ENCODE results near the gene MYL12B.

The MYL12B gene

DNA sequence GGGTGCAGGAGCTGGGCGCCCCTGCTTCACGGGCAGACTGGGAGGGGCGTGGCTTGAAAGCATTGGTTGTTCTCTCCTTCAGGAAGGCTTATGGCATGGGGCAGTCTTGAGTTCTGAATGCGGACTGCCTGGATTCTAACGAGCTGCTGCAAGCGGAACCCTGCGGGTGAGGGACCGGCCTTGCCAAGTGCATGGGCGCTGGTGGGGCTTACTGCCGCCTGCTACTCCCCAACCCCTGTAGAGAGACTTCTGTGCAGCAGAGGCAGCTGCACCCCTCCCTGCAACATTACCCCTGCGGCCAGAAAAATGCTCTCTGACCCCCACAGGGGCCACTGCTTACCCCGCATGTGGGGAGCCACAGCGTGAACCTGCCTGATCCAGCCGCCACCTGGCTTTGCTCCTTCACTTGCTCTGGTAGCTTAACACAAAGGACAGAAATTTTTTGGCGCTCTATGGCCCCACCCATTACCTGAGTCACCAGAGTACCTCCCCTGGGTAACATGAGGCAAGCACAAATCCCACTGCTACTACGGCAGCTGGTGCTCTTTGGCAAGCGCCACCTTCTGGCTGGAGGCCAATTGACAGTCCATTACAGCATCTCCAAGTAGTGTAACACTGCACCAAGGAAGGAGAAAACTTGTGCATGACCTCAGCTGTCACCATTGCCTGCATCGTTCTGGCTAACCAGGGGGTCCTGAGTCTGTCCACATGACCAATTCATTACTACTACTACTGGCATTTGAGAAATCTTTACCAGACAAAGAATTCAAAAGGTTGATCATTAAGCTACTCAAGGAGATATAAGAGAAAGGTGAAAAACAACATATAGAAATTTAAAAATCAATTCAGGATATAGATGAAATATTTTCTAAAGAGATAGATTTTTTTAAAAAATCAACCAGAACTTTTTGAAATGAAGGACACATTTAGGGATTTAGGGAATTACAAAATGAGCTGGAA, 35.4 kb downstream of the MYL12B start (continued):
- TF ChIP-seq ZSCAN4 (tag by site-specific recombination; IDR thresholded peaks at IDR 0.05) (0 out of 2 replicates have a peak, but pooled peaks have one; percentile 7), ZNF311 (tag by site-specific recombination; IDR thresholded peaks at IDR 0.05; ENCODE audit: borderline replicate concordance) (no peak), ZNF121 (tag by site-specific recombination; IDR thresholded peaks at IDR 0.05) (no peak), ZBTB48 (tag by site-specific recombination; IDR thresholded peaks at IDR 0.05) (peak; percentile 77), SCRT2 (tag by site-specific recombination; IDR thresholded peaks at IDR 0.05) (no peak)

DNA sequence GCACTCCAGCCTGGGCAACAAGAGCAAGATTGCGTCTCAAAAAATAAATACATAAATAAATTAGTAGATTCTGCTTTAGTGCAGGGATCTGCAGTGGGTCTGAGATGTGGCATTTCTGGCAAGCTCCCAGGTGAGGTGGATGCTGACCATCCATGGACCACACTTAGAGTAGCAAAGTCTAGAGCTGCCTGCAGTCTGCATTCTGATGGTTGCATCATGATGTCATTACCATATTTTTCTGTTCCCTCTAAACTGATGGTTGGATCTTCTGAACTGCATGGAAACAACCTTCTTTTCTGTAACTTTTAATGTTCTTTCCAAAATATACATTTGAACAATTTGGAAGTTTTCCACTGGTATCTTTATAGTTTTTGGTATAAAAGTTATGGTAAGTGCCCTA, 42.9 kb downstream of the MYL12B start:
- Histone ChIP-seq H3K4me1 (ENCODE audit: control insufficient read depth, insufficient read depth, low read length) (no peaks in the 10 kb centered on the region), H3K36me3 (ENCODE audit: control insufficient read depth in 2 of 2, insufficient read depth in 1 of 2, low read length in 2 of 2) (no peaks in the 10 kb centered on the region; a peak in 1 of 3 replicates), H3K9me3 (ENCODE audit: control insufficient read depth, insufficient read depth, low read depth, low read length) (no peaks in the 10 kb centered on the region), H3K27ac (ENCODE audit: extremely low read depth, low read depth, low read length) (no peak overlapping the region), H3K4me3 (ENCODE audit: low read depth, low read length) (no peak overlapping the region)
- CTCF ChIA-PET, result interaction anchor here (0.5 to 1.6 kb wide), 3 partner anchors 20 to 82 kb away, joined by 3 to 5 read pairs (median 3); no protein-coding TSS in a partner anchor
- POLR2A ChIA-PET, result no interaction called here
- TF ChIP-seq KLF17 (tag by site-specific recombination; IDR thresholded peaks at IDR 0.05), result no peak
- no peak for TF ChIP-seq ZNF555 (tag by site-specific recombination; conservative IDR thresholded peaks at IDR 0.05)
- no peak for TF ChIP-seq KLF1 (tag by site-specific recombination; IDR thresholded peaks at IDR 0.05)
- TF ChIP-seq, protein P1, sequence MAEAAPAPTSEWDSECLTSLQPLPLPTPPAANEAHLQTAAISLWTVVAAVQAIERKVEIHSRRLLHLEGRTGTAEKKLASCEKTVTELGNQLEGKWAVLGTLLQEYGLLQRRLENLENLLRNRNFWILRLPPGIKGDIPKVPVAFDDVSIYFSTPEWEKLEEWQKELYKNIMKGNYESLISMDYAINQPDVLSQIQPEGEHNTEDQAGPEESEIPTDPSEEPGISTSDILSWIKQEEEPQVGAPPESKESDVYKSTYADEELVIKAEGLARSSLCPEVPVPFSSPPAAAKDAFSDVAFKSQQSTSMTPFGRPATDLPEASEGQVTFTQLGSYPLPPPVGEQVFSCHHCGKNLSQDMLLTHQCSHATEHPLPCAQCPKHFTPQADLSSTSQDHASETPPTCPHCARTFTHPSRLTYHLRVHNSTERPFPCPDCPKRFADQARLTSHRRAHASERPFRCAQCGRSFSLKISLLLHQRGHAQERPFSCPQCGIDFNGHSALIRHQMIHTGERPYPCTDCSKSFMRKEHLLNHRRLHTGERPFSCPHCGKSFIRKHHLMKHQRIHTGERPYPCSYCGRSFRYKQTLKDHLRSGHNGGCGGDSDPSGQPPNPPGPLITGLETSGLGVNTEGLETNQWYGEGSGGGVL (tag by site-specific recombination; IDR thresholded peaks at IDR 0.05), result no peak
- TF ChIP-seq, protein P2, sequence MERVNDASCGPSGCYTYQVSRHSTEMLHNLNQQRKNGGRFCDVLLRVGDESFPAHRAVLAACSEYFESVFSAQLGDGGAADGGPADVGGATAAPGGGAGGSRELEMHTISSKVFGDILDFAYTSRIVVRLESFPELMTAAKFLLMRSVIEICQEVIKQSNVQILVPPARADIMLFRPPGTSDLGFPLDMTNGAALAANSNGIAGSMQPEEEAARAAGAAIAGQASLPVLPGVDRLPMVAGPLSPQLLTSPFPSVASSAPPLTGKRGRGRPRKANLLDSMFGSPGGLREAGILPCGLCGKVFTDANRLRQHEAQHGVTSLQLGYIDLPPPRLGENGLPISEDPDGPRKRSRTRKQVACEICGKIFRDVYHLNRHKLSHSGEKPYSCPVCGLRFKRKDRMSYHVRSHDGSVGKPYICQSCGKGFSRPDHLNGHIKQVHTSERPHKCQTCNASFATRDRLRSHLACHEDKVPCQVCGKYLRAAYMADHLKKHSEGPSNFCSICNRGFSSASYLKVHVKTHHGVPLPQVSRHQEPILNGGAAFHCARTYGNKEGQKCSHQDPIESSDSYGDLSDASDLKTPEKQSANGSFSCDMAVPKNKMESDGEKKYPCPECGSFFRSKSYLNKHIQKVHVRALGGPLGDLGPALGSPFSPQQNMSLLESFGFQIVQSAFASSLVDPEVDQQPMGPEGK (tag by site-specific recombination; IDR thresholded peaks at IDR 0.05), result no peak
- TF ChIP-seq ZSCAN30 (tag by site-specific recombination; IDR thresholded peaks at IDR 0.05), result no peak
- TF ChIP-seq HOXD13 (CRISPR knock-in tag; IDR thresholded peaks at IDR 0.05; ENCODE audit: borderline replicate concordance), result no peak
- no peak for TF ChIP-seq ZNF202 (tag by site-specific recombination; IDR thresholded peaks at IDR 0.05; ENCODE audit: borderline replicate concordance)

DNA sequence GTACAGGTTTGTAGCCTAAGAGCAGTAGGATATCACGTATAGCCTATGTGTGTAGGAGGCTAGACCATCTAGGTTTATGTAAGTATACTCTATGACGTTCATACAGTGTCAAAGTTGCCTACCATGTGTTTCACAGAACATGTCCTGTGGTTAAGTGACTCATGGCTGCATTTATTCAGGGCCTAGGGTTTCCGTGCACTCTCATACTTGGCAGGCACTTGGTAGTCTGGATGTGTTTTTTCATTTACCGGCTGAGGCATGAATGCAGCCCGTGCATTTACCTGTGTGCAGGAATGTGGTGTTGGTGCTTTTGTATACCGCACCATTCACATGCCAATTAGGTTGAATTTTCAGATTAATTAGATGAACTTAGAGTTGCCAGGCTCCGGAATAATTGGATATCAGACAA, 43.4 kb downstream of the MYL12B start:
- Histone ChIP-seq H3K4me3 (ENCODE audit: low read depth, low read length) (no peak overlapping the region), H3K9me3 (ENCODE audit: control insufficient read depth, insufficient read depth, low read depth, low read length) (no peaks in the 10 kb centered on the region), H3K36me3 (ENCODE audit: control insufficient read depth in 2 of 2, insufficient read depth in 1 of 2, low read length in 2 of 2) (no peaks in the 10 kb centered on the region; a peak in 1 of 3 replicates), H3K4me1 (ENCODE audit: control insufficient read depth, insufficient read depth, low read length) (no peaks in the 10 kb centered on the region), H3K27ac (ENCODE audit: extremely low read depth, low read depth, low read length) (no peak overlapping the region)
- ChIA-PET POLR2A (interaction anchor here (0.6 to 1.0 kb wide), 2 partner anchors 18 to 654 kb away, joined by 4 to 10 read pairs; no protein-coding TSS in a partner anchor), CTCF (interaction anchor here (0.5 to 1.6 kb wide), 3 partner anchors 20 to 81 kb away, joined by 3 read pairs; no protein-coding TSS in a partner anchor)
- no peak for TF ChIP-seq ZNF677 (tag by site-specific recombination; IDR thresholded peaks at IDR 0.05)
- TF ChIP-seq ZBTB10 (tag by site-specific recombination; IDR thresholded peaks at IDR 0.05), result no peak
- TF ChIP-seq ZNF555 (tag by site-specific recombination; conservative IDR thresholded peaks at IDR 0.05), result no peak
- no peak for TF ChIP-seq ZNF76 (tag by site-specific recombination; IDR thresholded peaks at IDR 0.05; ENCODE audit: borderline replicate concordance, low read depth)
- no peak for TF ChIP-seq ZNF549 (tag by site-specific recombination; IDR thresholded peaks at IDR 0.05)
- no peak for TF ChIP-seq ZBTB20 (tag by site-specific recombination; IDR thresholded peaks at IDR 0.05)
- no peak for TF ChIP-seq TCF7L2 (IDR thresholded peaks at IDR 0.05; ENCODE audit: borderline replicate concordance, low read depth, low read length)
- no peak for TF ChIP-seq KLF9 (tag by site-specific recombination; IDR thresholded peaks at IDR 0.05; ENCODE audit: low read depth)
- no peak for TF ChIP-seq ZIC2 (tag by site-specific recombination; IDR thresholded peaks at IDR 0.05)
- TF ChIP-seq KLF16 (tag by site-specific recombination; IDR thresholded peaks at IDR 0.05), result no peak
- TF ChIP-seq ZBTB1 (tag by site-specific recombination; IDR thresholded peaks at IDR 0.05), result no peak

All from HEK293 (cell line).